GM18517 (cell line): ENCODE measurements around the gene CS.

ENCODE experiments used
- ATAC-seq: cut with Tn5 transposase; IDR thresholded peaks from one replicate; pipeline ENCODE4 v1.9.1; 2021; ENCODE audit warnings: mild to moderate bottlenecking, moderate library complexity; ENCODE audit not compliant: unreplicated experiment

The CS gene

GRCh38 chr12:56221757-56222530 is 78.2 kb downstream of the CS start, which contains the start of gene RNF41:
TSS of gene RNF41 (minus strand) at chr12:56221922. CDS start at chr12:56214047, 7,875 bp downstream.
- peak; percentile 83 for ATAC-seq
